ENCODE data around the gene MYO1C. TPM values are rescaled to one million over a fixed set of nuclear protein-coding genes. Genes with fewer than 3 reads are reported as not detected.

Gene MYO1C
- total RNA-seq, 2 donors from 2014 or later, result 280 to 315 TPM

DNA sequence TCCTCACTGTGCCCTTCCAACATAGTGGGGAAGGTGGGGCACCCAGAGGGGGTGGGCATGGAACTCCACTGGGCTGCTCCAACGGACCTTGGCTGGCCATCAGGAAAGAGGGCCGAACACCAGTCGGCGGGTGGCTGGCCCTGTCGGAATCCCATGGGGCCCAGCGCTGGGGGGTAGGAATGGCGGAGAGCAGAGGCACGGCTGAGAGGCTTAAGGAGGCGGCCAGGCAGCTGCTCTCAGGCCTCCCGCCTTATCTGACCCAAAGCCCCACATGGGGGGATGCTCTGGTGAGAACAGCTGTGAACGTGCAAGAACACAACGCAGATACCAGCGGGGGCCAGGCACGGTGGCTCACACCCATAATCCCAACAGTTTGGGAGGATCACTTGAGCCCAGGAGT, 4.4 kb upstream of the MYO1C start:
- Histone ChIP-seq H3K4me1 (peaks cover 5% of the 10 kb centered on the region), H3K27ac (no peak overlapping the region), H3K27me3 (no peaks in the 10 kb centered on the region), H3K9me3 (no peaks in the 10 kb centered on the region), H3K4me3 (no peak overlapping the region), H3K9ac (ENCODE audit: low read depth in 2 of 2, low read length in 2 of 2) (no peak overlapping the region), H3K36me3 (no peaks in the 10 kb centered on the region)
- TF ChIP-seq, protein P1, sequence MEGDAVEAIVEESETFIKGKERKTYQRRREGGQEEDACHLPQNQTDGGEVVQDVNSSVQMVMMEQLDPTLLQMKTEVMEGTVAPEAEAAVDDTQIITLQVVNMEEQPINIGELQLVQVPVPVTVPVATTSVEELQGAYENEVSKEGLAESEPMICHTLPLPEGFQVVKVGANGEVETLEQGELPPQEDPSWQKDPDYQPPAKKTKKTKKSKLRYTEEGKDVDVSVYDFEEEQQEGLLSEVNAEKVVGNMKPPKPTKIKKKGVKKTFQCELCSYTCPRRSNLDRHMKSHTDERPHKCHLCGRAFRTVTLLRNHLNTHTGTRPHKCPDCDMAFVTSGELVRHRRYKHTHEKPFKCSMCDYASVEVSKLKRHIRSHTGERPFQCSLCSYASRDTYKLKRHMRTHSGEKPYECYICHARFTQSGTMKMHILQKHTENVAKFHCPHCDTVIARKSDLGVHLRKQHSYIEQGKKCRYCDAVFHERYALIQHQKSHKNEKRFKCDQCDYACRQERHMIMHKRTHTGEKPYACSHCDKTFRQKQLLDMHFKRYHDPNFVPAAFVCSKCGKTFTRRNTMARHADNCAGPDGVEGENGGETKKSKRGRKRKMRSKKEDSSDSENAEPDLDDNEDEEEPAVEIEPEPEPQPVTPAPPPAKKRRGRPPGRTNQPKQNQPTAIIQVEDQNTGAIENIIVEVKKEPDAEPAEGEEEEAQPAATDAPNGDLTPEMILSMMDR (IDR thresholded peaks at IDR 0.05), result no peak
- intact Hi-C loops (cut with DNase I), result no loop called here
- DNase-seq, result no peak

DNA sequence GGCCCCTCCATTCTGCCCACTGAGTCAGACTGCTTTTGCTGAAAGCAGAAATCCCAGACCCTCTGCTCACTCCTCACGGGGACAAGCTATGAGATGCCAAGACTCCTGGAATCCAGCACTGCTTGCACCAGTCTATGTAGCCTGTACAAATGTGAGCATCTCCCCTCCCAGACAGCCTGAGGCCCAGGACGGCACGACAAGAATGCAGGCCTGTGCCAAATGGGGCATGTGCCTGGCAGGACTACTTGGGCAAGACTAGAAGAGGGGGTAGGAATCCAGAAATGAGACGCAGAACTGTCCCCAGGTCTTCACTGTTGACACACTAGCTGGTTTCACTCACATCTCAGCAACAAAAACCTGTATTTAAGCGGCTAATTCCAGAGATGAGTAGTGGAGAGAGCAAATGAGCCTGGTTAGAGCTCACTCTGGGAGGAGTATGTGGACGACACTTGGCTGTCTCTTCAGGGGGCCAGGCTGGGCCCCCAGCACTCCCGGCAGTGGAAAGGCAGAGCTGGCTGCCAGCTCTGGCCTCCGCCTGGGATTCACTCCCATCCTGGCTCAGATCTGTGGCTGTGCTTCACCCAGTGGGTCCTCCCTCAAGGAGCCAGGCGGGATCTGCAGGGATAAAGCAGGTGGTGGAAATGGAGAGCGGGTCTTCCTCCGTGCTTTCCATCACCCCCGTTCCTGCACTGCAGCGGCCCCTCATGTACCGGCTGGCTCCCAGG, 2.9 kb upstream of the MYO1C start:
- no peak for DNase-seq
- Histone ChIP-seq H3K27me3 (no peaks in the 10 kb centered on the region), H3K36me3 (no peaks in the 10 kb centered on the region), H3K9ac (ENCODE audit: low read depth in 2 of 2, low read length in 2 of 2) (no peak overlapping the region), H3K4me3 (no peak overlapping the region), H3K27ac (no peak overlapping the region), H3K9me3 (no peaks in the 10 kb centered on the region), H3K4me1 (peaks cover 8% of the 10 kb centered on the region)
- intact Hi-C loops (cut with DNase I), result no loop called here
- TF ChIP-seq, protein P1 (IDR thresholded peaks at IDR 0.05), result no peak

DNA sequence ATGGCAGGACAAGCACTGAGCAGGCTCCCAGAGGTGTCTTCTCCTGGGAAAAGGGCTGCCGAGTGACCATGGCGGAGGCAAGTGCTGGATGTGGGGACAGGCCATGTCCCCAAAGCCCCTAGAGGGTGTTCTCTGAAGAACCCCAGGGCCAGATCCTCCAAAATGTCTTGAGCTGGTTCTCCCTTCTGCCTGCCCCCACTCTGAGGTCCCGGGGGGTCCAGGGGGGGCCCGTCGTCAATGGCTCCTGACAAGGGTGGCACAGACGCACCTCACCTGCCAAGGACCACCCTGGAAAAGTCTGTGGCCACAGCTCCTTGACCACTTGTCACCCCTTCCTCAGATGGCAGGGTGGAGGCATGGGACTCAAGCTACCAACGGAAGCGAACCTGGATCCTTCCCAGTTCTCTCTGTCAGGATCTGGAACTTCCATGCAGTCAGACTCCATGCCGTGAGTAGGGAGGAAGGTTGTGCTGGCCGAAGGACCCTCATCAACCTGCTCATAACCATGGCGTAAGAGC, 2.3 kb upstream of the MYO1C start:
- intact Hi-C loops (cut with DNase I), result no loop called here
- no peaks in the 10 kb centered on the region for H3K36me3 ChIP-seq
- H3K4me1 ChIP-seq, result peaks cover 14% of the 10 kb centered on the region
- TF ChIP-seq, protein P1 (IDR thresholded peaks at IDR 0.05), result no peak
- H3K9ac ChIP-seq (ENCODE audit: low read depth in 2 of 2, low read length in 2 of 2), result no peak overlapping the region
- no peaks in the 10 kb centered on the region for H3K9me3 ChIP-seq
- H3K27me3 ChIP-seq, result no peaks in the 10 kb centered on the region
- no peak overlapping the region for H3K27ac ChIP-seq
- no peak overlapping the region for H3K4me3 ChIP-seq
- DNase-seq, result no peak

DNA sequence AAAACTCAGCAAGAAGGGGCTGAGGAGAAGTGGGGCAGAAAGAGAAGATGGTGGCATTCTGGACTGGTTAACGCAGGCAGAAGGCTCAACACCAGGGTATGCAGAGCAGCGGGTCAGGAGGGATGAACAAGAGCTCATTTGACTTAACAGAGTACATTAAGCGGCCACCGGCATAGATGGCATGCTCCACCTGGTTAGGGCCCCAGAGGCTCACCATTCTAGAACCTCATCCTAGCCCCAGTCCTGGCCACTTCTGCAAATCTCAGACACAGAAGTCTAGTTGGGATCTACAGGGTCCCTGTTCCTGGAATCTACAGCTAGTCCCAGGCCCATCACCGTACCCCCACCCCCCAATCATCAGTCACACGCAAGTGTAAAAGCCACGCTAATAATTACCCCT, 1.7 kb upstream of the MYO1C start:
- no peaks in the 10 kb centered on the region for H3K27me3 ChIP-seq
- H3K4me3 ChIP-seq, result no peak overlapping the region
- no peak for DNase-seq
- TF ChIP-seq, protein P1 (IDR thresholded peaks at IDR 0.05), result no peak
- H3K9ac ChIP-seq (ENCODE audit: low read depth in 2 of 2, low read length in 2 of 2), result no peak overlapping the region
- H3K27ac ChIP-seq, result no peak overlapping the region
- no peaks in the 10 kb centered on the region for H3K9me3 ChIP-seq
- intact Hi-C loops (cut with DNase I), result no loop called here
- H3K4me1 ChIP-seq, result peaks cover 20% of the 10 kb centered on the region
- H3K36me3 ChIP-seq, result no peaks in the 10 kb centered on the region

DNA sequence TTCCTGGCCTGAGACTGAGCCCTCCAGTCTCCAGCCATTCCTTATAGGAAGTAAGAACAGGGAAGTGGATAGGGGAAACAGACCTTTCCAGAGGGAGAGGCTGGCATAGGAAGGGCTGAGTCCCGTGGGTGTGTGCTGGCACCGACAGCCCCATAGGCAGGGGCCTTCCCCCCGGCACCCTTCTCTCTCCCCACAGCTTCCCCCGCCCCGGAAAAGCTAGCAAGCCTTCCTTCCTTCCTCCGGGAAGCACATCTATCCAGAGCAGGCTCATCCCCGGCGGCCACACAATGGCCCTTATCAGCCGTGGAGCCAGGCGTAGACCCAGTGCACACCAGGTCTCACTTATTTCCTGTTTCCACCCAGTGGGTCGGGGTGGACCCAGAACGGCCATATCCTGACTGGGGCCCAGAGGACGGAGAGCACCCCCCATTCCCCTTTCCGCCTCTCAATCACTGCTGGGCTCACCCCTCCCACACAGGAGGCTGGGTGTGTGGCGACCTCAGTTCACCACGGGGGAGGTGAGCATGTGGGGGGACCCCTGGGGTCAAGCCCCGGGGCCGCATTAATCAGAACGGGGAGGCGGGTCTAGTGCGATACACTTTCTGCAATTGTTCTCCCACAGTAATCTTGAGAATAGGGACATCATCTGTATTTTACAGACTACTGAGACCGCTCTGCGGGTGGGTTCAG, 950 bp upstream of the MYO1C start:
- peak; percentile 61 for DNase-seq
- H3K4me1 ChIP-seq, result peaks cover 28% of the 10 kb centered on the region
- no peaks in the 10 kb centered on the region for H3K27me3 ChIP-seq
- H3K36me3 ChIP-seq, result no peaks in the 10 kb centered on the region
- peak overlapping the region; percentile 69 for H3K27ac ChIP-seq
- no peaks in the 10 kb centered on the region for H3K9me3 ChIP-seq
- intact Hi-C loops (cut with DNase I), result no loop called here
- H3K9ac ChIP-seq (ENCODE audit: low read depth in 2 of 2, low read length in 2 of 2), result peak overlapping the region in 1 of 2 donors; percentile 83
- TF ChIP-seq, protein P1 (IDR thresholded peaks at IDR 0.05), result no peak
- no peak overlapping the region for H3K4me3 ChIP-seq

Data from colonic mucosa (tissue), 4 donors.